ENCODE data around the gene ENTPD6. TPM values are rescaled to one million over a fixed set of nuclear protein-coding genes. Genes with fewer than 3 reads are reported as not detected.

Gene ENTPD6
- total RNA-seq, 1 donor from 2014 or later = 73.4 TPM

- peaks cover 42% of the 10 kb centered on the region for H3K4me1 Mint-ChIP-seq
- no peaks in the 10 kb centered on the region for H3K9me3 Mint-ChIP-seq
- TF ChIP-seq, protein P1, sequence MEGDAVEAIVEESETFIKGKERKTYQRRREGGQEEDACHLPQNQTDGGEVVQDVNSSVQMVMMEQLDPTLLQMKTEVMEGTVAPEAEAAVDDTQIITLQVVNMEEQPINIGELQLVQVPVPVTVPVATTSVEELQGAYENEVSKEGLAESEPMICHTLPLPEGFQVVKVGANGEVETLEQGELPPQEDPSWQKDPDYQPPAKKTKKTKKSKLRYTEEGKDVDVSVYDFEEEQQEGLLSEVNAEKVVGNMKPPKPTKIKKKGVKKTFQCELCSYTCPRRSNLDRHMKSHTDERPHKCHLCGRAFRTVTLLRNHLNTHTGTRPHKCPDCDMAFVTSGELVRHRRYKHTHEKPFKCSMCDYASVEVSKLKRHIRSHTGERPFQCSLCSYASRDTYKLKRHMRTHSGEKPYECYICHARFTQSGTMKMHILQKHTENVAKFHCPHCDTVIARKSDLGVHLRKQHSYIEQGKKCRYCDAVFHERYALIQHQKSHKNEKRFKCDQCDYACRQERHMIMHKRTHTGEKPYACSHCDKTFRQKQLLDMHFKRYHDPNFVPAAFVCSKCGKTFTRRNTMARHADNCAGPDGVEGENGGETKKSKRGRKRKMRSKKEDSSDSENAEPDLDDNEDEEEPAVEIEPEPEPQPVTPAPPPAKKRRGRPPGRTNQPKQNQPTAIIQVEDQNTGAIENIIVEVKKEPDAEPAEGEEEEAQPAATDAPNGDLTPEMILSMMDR (conservative IDR thresholded peaks at IDR 0.05) = no peak
- H3K4me3 Mint-ChIP-seq = peak overlapping the region; percentile 87
- DNase-seq (ENCODE audit: low read depth, low spot score) = no peak
- no peak overlapping the region for H3K27ac Mint-ChIP-seq (ENCODE audit: unreplicated experiment)
- H3K27me3 Mint-ChIP-seq (ENCODE audit: low read depth) = peaks cover 2% of the 10 kb centered on the region
- no peaks in the 10 kb centered on the region for H3K36me3 Mint-ChIP-seq (ENCODE audit: low read depth)
These were observed 1.8 kb downstream of the ENTPD6 start for GRCh38 chr20:25197183-25197869.

DNA sequence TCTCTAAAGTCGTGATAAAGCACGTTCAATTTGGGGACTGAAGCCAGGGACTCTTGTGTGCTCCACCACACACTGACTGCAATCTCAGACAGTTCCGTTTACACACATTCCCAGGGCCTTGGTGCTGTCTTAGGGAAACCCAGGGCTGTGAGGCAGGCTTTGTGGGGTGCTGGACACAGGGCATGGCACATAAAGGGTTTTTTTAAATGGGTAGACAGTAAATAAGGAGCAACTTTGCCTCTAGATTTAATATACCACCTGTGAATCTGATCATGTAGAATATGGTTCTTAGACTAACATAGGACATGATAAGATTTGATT lies 2.3 kb downstream of the ENTPD6 start:
- peaks cover 2% of the 10 kb centered on the region for H3K27me3 Mint-ChIP-seq (ENCODE audit: low read depth)
- no peaks in the 10 kb centered on the region for H3K9me3 Mint-ChIP-seq
- TF ChIP-seq, protein P1 (conservative IDR thresholded peaks at IDR 0.05) = no peak
- H3K4me1 Mint-ChIP-seq = peaks cover 42% of the 10 kb centered on the region
- DNase-seq (ENCODE audit: low read depth, low spot score) = no peak
- no peaks in the 10 kb centered on the region for H3K36me3 Mint-ChIP-seq (ENCODE audit: low read depth)
- peak overlapping the region; percentile 87 for H3K4me3 Mint-ChIP-seq
- H3K27ac Mint-ChIP-seq (ENCODE audit: unreplicated experiment) = no peak overlapping the region

DNA sequence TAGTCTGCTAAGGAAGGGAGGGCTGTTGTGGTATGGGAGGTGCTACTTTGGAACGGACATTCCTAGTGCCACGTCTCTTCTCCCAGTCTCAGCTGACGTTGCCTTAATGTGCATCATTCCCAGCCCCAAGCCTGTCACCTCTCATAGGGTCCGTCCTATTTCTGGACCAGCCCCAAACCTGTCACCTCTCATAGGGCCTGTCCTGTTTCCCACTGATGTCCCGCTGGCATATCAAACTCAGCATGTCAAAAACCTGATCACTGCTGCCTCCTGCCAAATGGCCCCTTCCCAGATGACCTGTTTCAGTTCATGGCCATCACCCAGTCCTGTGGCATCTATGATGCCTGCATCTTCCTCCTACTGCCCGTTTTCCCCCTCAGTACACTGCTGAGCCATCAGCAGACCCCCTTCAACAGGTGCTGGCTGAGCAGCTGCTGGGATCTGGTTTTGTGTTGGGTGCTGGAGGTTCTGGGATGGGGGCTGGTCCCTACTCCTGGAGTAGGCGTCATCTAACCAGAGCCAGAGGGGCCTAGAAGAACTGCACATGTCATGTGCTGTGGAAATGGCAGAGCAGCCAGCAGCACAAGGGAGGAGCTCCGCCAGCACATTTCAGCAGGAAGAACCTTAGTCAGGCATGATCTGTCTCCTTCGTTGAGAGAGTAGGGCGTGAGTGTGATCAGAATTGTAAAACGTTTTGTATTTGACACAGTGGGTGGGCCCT lies 3.3 kb downstream of the ENTPD6 start:
- no peak overlapping the region for H3K27ac Mint-ChIP-seq (ENCODE audit: unreplicated experiment)

GRCh38 chr20:25199473-25200260 lies 4.2 kb downstream of the ENTPD6 start:
- no peaks in the 10 kb centered on the region for H3K36me3 Mint-ChIP-seq (ENCODE audit: low read depth)
- DNase-seq (ENCODE audit: low read depth, low spot score) = no peak
- peak overlapping the region; percentile 72 for H3K4me3 Mint-ChIP-seq
- TF ChIP-seq, protein P1 (conservative IDR thresholded peaks at IDR 0.05) = no peak
- H3K4me1 Mint-ChIP-seq = peaks cover 56% of the 10 kb centered on the region
- H3K27ac Mint-ChIP-seq (ENCODE audit: unreplicated experiment) = no peak overlapping the region
- peaks cover 2% of the 10 kb centered on the region for H3K27me3 Mint-ChIP-seq (ENCODE audit: low read depth)
- H3K9me3 Mint-ChIP-seq = no peaks in the 10 kb centered on the region

More for the DNA sequence above, 3.3 kb downstream of the ENTPD6 start:
- Mint-ChIP-seq H3K36me3 (ENCODE audit: low read depth) (no peaks in the 10 kb centered on the region), H3K4me1 (peaks cover 52% of the 10 kb centered on the region), H3K9me3 (no peaks in the 10 kb centered on the region), H3K4me3 (peak overlapping the region; percentile 72), H3K27me3 (ENCODE audit: low read depth) (peaks cover 2% of the 10 kb centered on the region)
- TF ChIP-seq, protein P1 (conservative IDR thresholded peaks at IDR 0.05) = no peak
- DNase-seq (ENCODE audit: low read depth, low spot score) = no peak

DNA sequence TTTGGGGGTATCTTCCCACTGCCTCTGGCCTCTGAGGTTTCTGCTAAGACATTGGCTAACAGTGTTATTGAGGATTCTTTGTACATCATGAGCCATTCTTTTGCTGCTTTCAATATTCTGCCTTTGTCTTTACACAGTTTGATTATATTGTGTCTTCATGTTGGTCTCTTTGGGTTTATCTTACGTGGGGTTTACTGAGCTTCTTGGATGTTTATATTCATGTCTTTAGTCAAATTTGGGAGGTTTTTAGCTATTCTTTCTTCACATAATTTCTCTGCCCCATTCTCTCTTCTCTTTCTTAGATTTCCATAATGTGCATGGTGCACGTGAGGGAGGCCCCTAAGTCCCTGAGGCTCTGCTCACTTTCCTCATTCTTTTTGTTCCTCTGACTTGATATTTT lies 7.6 kb downstream of the ENTPD6 start:
- Mint-ChIP-seq H3K27ac (ENCODE audit: unreplicated experiment) (peak overlapping the region; percentile 47), H3K4me3 (peak overlapping the region; percentile 6), H3K9me3 (no peaks in the 10 kb centered on the region), H3K36me3 (ENCODE audit: low read depth) (no peaks in the 10 kb centered on the region), H3K4me1 (peaks cover 43% of the 10 kb centered on the region), H3K27me3 (ENCODE audit: low read depth) (no peaks in the 10 kb centered on the region)
- TF ChIP-seq, protein P1 (conservative IDR thresholded peaks at IDR 0.05) = no peak
- DNase-seq (ENCODE audit: low read depth, low spot score) = no peak
